GM18498 (cell line): ENCODE data around the gene WDR1.

Experiments
- ATAC-seq: cut with Tn5 transposase; IDR thresholded peaks from one replicate; pipeline ENCODE4 v1.9.1; 2021; ENCODE audit warnings: mild to moderate bottlenecking, moderate library complexity; ENCODE audit not compliant: unreplicated experiment

Gene WDR1

DNA sequence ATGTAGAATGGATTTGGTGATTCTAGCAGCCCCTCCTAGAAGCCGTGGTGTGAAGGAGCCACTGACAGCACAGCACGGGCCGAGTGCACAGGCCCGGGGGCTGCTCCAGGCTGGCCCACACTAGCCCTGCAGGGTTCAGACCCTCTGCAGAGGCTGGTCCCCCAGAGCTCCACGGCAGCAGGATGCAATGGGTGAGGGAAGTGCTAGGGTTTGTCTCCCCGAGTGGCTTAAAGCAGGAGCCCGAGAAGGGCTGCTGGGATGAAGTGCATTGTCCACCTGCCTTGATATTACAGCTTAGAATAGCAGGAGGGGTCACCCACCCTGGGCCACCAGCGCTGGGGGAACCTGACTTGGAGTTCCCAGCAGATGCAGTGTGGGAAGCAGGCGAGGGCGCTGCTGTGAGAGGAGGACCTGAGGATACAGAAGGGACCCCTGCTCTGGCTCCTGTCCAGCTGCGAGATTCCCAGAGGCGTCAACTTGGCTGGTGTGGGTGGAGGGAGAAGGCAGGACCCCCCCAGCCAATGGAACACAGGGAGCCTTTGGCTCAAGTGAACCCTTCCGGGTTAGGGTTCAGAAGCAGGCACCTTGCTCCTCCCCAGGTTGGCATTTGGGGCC, 30.0 kb downstream of the WDR1 start:
- no peak for ATAC-seq

DNA sequence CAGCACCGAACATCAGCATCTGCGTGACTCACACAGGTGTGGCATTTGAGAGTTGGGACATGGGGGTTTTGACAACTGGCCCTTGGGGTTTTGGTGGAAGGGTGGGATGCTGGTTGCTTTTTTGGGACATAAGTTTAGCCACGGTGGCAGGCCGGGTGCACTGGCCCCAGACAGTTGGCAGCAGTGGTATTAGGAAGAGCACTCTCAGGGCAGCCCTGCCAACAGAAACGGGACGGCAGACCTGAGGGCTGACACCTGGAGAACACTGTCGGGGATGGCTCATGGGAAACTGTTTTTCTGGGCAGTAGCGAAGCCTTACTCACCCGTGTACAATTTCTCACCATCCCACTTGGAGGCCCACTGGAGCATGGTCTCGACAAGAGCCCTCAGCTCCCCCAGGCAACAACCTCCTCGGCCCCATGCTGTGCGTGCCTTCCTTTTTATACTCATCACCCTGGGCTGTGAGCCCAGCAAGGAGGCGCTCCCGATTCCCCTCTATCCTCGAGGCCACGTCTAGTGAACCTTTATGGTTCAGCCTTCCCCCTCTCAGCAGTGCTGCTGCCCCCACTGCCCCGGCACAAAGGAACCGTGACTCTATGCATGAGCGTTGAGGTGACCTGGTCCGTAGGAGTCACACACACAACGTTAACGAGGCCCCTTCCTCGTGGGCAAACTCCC, 30.6 kb downstream of the WDR1 start:
- no peak for ATAC-seq

DNA sequence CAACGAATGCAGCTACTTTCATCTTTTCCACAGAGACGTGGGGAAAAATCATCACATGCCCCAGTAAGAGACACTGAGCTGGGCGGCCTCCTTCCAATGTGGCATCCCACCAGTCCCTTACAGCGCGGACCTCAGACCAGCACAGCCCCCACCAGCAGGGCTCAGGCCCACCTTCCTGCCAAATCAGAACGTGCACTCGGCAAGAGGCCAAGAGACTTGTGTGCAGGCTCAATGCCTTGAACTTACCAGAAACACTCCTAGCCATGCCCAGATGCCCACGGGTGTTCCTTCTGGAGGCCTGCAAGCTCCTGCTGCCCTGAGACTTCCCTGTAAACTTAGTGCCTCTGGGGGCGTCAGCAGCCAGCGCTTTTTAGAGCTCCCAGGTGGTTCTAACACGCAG, 31.2 kb downstream of the WDR1 start:
- no peak for ATAC-seq

DNA sequence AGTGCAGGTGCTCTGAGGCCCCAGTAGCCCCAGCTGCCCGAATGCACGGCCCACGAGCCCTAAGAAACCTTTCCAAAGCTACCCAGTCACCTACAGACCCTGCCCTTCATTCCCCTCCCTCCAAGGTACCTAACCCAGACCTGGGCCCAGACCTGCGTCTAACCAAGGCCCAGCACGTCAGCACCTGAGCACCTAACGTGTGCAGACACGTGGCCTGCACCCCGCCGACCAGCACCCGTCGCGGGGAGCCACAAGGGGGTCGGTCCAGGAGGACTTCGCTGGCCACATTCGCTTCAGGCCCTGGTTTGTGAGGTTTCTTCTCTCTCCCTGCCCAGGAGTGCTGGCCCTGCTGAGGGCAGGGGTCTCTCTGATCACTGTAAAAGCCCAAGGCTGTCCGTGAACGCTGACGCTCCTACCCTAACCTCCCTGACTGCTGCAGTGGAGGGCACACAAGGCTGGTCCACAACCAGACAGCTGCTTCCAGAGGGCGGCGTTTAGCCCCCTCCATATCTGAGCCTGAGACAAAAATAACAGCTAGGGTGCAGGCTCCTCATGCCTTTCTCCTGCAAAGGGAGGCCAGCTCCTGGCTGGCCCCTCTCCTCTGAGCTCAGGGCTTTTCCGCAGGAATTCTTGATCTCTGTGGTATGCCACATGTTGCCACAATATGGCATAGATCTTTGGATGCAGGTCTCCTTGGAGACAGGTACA, 31.8 kb downstream of the WDR1 start:
- no peak for ATAC-seq

DNA sequence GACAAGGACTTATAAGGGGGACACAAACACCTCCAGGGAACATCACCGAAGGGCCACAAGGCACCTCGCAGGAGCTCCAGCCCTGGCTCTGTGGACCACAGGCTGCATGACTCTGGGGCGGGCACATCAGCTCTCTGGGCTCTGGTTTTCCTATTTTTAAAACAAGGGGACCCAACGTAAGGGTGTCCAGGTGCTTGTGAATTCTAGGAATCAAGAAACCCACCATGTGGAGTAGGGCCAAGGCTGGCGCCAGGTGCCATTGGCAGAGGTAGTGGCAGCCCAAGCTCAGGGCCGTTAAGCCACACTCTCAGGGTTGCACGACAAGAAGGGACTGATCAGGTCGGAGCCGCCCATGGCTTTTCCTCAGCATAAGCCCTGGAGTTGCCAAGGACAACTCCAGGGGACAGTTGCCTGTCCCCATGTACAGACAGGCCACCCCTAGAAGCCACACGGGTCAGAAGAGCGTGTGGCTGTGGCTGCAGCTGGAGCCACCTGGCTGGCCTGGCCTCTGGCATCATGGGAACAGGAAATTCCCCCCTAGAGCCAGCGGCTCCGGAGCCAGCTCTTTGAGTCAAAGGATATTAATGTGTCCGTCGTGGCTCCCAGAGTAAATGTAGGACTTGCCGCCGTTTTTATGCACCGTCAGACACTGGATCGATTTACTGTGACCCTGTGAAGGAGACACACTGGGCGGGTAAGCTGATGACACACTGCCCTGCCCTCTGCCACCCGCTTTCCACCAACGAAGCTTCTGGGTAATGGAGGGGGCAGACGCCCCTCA, 32.5 kb downstream of the WDR1 start:
- ATAC-seq, result no peak

DNA sequence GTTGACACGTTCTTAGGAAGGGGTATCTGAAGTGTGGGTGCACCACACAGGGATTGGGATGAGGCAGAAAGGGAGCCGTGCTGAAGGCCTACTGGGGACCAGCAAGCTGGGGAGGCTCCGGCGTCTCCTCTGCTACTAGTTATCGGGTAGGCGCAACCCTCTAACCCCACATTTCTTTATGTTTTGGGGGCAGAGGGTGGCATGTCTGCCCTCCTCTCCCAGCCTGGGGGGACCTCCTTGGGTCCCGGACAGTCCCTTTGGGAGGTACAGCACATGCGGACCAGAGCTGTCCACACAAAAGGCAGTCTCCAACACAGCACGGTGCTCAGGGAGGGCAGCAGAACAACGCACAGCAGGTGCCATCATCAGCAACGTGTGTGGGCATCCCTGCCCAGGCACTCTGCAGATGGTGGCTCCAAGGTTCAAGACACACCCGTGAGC, 33.2 kb downstream of the WDR1 start:
- ATAC-seq, result no peak

DNA sequence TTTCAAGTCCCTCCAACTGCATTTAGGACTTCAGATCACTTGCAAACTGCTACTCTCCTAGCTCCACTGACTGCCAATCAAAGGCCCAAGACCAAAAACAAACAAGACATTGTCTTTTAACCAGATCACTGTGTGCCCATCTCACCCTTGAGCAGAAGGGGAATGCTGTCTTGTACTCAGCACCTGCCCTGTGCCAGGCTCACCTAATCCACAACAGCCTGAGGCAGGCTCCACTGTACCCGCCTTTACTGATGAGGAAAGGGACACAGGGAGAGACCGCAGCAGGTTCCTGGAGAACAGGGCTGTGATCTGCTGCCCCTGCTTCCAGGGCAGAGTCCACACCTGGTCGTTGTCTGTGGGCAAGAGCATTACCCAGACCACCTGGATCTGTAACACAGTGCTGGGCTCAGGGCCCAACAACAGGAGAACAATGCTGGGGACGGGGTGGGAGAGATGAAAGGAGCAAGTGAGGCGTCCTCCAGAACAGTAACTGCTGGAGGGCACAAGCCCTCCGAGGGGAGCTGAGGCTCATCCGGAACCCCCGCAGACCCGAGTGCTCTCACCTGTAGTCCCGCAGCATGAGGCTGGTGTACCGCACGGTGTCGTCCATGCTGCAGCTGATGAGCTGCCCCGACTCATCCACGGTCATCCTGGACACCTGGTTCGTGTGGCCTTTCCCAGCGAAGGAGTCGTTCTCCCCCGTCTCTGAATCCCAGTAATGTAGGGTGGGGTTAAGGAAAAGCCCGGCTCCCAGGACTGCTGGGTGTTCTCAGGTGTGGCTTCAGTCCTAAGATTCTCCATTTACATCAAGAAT, 33.9 kb downstream of the WDR1 start:
- no peak for ATAC-seq

DNA sequence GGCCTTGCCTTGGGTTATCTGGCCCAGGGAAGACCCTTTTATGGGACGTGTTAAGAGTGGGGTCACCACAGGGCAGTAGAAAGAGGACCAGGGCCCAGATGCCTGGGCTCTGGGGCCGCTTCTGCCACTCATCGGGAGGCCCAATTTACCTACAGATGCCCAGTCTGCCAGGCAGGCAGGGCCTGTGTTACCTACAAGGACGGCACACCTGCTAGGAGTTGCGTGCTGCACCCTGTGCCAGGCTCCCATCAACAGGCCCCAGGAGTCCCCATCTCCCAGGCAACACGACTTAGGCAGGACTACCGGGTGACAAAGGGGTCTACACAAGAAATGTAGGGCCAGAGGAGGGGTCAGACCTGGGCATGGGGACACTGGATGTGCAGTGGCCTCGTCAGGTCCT, 34.6 kb downstream of the WDR1 start:
- ATAC-seq, result no peak

DNA sequence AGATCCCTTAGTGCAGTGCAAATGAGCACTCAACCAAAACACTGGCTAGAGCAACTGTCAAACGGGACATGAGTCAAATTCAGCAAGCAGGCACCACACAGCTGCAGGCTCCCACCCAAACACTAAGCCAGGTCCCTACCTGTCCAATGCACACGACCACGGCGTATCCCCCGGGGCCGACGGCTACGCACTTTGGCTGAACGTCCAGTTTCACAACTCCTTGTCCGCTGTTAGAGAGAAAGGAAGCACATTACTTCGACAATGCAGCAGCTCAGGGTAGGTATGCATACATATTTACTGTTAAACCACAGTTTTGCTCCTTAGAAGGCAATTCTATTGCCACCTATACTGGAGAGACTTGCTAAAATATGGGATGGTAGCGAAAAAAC, 35.4 kb downstream of the WDR1 start:
- ATAC-seq, result no peak

DNA sequence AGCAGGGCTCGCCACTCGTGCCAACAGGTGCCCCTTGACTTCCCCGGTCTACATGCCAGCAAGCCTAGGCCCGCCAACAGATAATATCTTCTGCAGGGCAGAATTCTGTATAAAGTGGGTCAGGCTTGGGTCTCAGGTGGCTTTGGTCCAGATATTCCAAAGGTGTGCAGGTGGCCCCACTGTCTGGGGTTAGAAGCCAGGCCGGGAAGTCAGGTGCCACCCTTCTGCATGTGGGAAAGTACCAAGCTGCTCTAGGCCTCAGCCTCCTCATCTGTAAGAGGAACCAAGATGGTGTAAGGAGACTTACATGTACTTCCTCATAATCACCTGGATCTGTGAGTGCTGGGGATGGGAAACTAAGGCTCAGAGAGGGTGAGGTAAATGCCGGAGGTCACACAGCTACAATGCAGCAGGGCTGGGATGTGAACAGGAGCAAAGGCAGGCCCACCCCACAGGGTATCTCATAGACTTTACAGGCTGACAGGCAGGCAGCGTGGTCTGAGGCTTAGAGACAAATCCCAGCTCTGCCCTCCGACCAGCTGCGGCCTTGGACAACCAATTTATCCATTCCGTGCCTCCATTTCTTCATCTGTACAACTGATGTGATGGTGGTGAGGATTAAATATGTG, 35.9 kb downstream of the WDR1 start:
- no peak for ATAC-seq

DNA sequence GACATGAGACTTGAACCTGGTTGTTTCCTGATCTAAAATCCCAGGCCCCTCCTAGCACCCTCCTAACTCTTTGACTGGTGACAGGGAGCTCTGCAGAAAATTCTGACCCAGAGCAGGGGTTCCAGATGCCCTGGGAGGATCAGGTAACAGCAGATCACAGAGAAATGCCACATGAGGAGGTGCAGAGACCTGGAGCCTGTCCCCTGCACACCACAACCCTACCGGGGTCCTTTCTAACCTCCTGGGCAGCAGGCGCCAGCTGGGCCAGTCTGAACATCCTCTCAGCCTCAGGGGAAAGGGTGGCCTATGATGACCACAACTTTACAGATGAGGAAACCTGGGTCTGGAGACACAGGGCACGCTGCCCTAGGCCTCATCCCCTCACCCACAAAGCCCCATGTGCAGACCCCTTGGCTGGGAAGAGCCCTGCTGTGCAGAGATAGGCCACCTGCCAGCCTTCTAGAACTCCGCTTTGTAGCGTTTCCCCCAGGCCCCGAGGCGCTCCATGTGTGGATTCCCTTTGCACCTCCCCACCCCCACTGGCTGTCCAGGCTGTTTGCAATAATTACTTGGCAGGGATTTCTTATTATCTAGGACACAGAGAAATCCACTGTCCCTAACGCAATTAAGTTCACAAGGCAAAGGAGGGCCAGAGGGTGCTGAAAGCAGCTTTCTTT, 36.5 kb downstream of the WDR1 start:
- no peak for ATAC-seq

DNA sequence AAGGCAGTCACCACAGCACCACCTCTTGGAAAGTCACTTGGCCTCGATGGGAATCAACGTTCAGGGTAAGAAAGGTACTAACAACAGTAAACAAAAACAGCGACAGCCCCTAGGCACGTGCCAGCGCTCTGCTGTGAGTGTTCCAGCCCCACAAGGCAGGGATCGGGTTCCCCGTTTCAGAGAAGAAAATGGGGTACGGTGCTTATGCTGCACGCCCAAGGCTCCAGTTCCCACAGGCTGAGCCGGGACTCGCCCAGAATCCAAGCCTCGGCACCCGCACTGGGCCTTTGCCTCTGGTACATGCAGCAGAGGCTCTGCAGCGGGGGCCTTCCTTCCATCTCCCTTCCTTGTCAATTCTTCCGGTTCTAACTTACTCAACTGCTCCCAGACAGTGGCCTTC, 37.3 kb downstream of the WDR1 start:
- no peak for ATAC-seq

DNA sequence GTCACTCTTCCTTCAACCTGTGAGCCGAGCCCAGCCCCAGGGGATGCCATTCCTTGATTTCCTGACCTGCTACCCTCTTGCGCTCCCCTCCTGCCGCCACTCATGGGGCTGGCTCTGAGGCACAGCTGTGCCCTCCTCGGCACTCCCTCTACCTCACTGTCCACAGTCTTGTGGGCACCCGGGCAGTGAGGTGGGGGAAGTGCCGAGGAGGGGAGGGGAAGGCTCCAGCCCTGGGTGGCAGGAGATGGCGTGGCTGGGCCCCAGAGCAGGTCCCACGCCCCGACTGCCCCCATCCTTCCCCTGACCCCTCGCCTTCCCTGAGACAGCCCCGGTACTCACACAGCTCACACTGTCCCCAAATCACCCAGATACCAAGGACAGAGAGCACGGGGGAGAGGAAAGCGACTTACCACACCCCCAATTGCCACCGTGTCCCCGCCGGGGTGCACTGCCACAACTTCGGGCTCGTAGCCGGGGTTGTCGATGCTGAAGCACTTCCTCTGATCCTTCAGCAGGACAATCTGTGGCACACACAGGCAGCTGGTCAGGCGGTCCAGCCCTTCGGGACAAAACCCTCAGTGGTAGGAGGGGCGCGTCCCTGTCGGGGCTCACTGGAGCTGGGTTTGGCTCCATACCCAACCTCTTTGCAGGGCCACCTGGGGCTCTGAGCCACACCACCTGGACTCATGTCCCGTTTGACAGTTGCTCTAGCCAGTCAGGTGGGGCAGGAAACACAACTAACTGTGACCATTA, 37.9 kb downstream of the WDR1 start:
- ATAC-seq, result no peak

DNA sequence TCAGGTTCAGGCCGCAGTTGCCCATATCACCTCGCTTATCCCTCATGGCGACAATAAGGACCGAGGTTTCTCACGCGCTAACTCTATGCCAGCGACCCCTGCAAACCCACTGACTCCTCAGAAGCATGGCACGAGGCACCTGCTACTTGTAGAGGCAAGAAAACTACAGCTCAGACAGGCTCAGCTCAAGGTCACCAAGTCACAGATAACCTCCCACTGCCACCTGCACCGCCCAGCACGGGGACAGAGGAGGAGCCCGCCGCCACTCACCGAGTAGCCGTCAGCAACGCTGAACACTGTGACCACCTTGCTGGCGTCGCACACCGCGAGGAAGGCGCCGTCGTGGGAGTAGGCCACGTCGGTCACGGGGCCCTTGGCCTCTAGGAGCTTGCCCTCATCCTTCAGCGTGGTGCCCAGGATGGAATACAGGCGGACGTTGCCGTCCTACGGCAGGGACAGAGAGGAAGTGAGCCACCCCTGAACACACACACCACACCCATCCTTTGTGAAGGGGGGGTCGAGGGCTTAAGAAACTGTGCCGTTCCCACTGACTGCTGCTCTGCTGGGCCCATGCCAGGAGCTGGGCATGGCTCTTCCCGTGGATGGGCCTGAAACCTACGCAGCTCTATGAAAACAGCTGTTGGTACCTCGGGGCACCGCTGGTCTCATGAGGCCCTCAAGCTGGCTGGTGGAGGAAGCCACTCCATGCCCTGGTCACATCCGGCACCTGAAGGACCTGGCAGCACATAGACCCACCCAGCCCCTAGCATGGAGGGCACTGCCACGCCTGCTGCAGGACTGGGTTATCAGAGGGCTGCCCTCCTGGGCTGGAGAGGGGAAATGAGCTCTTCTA, 38.9 kb downstream of the WDR1 start:
- ATAC-seq, result no peak

DNA sequence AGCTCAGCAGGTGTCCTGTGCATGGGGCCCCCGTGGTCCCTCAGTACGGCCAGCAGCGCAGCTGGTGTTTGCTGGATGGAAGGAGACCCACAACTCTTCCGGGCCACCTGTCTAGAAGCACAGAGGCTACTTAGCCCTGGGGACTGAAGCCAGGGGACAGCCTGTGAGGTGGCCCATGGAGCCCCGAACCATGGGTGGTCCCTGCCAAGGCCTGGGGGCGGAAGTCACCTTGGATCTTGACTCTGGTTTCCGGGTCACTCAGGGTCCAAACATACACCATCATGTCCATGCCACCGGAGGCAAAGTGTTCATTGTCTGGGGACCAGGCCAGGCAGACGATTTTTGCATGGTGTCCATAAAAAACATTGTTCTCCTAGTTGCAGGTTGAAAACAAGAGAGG, 39.5 kb downstream of the WDR1 start:
- no peak for ATAC-seq

DNA sequence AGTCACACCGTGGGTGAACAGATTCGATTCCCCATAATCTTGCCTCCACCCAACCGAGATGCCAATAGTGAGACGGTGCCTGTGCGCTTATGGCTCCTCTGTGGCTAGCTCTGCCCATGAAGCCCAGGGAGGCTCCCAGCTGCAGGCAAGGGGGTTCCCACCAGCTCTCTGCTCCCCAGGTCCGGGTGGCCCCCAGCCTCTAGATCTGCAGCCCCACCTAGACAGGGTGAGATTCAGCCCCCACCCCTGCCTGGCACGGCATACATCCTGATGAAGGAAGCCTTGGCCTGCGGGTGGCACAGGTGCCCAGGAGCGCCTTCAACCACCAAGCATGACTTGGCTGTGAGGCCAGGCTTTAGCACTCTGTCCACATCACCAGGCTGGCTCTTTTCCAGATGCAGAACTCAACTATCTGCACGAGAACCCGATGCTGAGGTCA, 40.6 kb downstream of the WDR1 start:
- no peak for ATAC-seq

DNA sequence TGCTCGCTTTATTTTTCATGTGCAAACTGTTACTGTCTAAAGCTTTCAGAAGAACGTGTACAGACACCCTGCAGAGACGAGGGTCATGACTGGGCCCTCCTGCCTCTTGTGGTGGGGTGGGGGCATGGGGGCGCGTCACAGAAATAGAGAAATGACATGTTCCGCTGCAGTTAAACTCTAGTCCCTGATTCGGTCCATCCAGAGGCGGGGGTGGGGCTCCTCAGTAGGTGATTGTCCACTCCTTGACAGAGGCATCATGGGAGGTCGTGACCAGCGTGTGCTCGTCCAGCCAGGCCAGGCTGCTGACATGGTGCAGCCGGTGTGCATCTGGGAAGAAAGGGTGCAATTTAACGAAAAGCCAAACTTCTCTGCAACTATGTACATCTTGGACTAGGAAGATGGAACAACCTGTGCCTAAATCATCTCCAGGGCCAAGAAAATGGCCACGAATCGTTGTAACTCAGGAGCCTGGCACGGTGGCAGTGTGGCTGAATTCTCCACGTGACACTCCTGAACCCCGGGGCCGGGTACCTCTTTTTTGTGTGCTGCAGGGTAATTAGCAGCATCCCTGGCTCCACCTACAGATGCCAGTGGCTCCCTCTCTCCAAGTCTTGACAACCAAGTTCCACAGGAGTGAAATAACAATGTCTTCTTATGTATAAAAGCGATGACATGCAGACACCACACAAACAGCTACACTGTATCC, 41.3 kb downstream of the WDR1 start:
- ATAC-seq, result no peak

DNA sequence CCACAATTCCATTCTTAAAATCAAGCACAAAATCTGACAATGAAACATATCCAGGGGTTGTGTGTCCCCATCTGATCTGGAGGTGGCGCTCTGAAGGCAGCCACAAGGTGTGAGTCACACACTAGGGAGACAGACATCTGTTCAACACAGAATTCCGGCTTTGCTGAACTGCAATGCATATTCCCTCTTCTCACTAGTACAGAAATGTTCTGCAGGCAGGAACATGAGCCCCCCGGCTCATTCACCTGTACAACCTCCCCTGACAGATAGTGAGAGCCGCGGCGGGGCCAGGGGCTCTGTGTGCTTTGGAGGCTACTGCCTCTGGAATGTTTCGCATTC, 41.9 kb downstream of the WDR1 start:
- ATAC-seq, result no peak
